Panc1 (cell line): ENCODE results near the gene MYBPHL. TPM values are rescaled to one million over a fixed set of nuclear protein-coding genes. Genes with fewer than 3 reads are reported as not detected.

Experiments
- ATAC-seq: fragments of 200-7000 bp; cut with Tn5 transposase; 2 replicates; pipeline ENCODE4 v1.9.1; 2020; ENCODE audit warnings: mild to moderate bottlenecking, moderate library complexity
- BruUV-seq: library from RNA; stranded (reverse); fragments of 400-500 nt; replicated peaks from 2 replicates; lab custom pipeline; 2021; lab: Mats Ljungman, UMichigan
- CTCF ChIA-PET: fragments of 300-600 bp; sonication (Branson Sonifier 250); formaldehyde crosslinking; loops from one replicate; lab custom pipeline; 2022; ENCODE audit warnings: antibody characterized with exemption; lab: Charles Lee
- POLR2A ChIA-PET: fragments of 300-600 bp; sonication (Branson Sonifier 250); formaldehyde crosslinking; loops from one replicate; lab custom pipeline; 2022; ENCODE audit warnings: antibody characterized with exemption; lab: Charles Lee
- DNase-seq: peaks from one replicate; pipeline ENCODE4 v3.0.0-alpha.2; 2010; ENCODE audit warnings: low read depth, low spot score
- H3K27ac ChIP-seq: 2 replicates; pipeline ENCODE4 v1.5.1; 2011; ENCODE audit warnings: mild to moderate bottlenecking, low read length, inconsistent platforms
- H3K27me3 ChIP-seq: fragments of 200-500 bp; sonication (Bioruptor generic); 2 replicates; pipeline ENCODE4 v1.6.0; 2014; ENCODE audit warnings: low read length, inconsistent platforms; ENCODE audit not compliant: control insufficient read depth, insufficient read depth
- H3K36me3 ChIP-seq: fragments of 200-500 bp; sonication (Bioruptor generic); 2 replicates; pipeline ENCODE4 v1.5.1; 2014; ENCODE audit warnings: inconsistent platforms, mild to moderate bottlenecking, low read length, moderate library complexity; ENCODE audit not compliant: control insufficient read depth, insufficient read depth
- H3K4me1 ChIP-seq: 2 replicates; pipeline ENCODE4 v1.5.1; 2011; ENCODE audit warnings: inconsistent platforms, mild to moderate bottlenecking, low read length, moderate library complexity; ENCODE audit not compliant: control insufficient read depth, insufficient read depth
- H3K4me3 ChIP-seq, 2 experiments: 2 replicates each; pipeline ENCODE4 v1.5.1; 2011 to 2012; ENCODE audit warnings: low read depth in 2 of 2, low read length in 2 of 2, mild to moderate bottlenecking in 2 of 2, inconsistent platforms in 1 of 2, moderate library complexity in 1 of 2
- H3K9me3 ChIP-seq: fragments of 200-500 bp; sonication (Bioruptor generic); 2 replicates; pipeline ENCODE4 v1.5.1; 2014; ENCODE audit warnings: low read depth, mild to moderate bottlenecking, inconsistent platforms, low read length, moderate library complexity; ENCODE audit not compliant: control insufficient read depth, insufficient read depth
- POLR2AphosphoS5 ChIP-seq: IDR thresholded peaks from 2 replicates; pipeline ENCODE4 v1.6.1; 2012; ENCODE audit warnings: mild to moderate bottlenecking, low read depth, low read length, moderate library complexity
- REST ChIP-seq, 2 experiments: IDR thresholded peaks; 2 replicates each; pipeline ENCODE4 v1.6.1; 2011 to 2012; ENCODE audit warnings: low read depth in 2 of 2, control low read depth in 1 of 2, low read length in 1 of 2, mild to moderate bottlenecking in 1 of 2, moderate library complexity in 1 of 2; ENCODE audit not compliant: insufficient read depth in 1 of 2
- SIN3A ChIP-seq: IDR thresholded peaks from 2 replicates; pipeline ENCODE4 v1.6.1; 2012; ENCODE audit warnings: low read depth, mild to moderate bottlenecking, low read length, moderate library complexity, borderline replicate concordance; ENCODE audit not compliant: insufficient read depth
- TCF7L2 ChIP-seq: IDR thresholded peaks from 2 replicates; pipeline ENCODE4 v1.6.1; 2011; ENCODE audit warnings: mild to moderate bottlenecking, low read depth, low read length, inconsistent platforms
- in situ Hi-C: cut with HindIII; loops from 2 replicates; pipeline ENCODE4 v1.10.0; 2016; ENCODE audit warnings: low sequenced_read_pairs, low pct_unique_long_range_greater_than_20kb
- intact Hi-C: fragments of 100-400 bp; cut with micrococcal nuclease; formaldehyde crosslinking; loops from one replicate; pipeline ENCODE4 v1.10.0; 2022; ENCODE audit not compliant: unreplicated experiment
- total RNA-seq: library from RNA; stranded (reverse); gene quantifications from one replicate; pipeline ENCODE4 v1.2.1, GENCODE V29; 2021; ENCODE audit not compliant: unreplicated experiment
- TF ChIP-seq, protein P1 (sequence below): fragments of 450-650 bp; IDR thresholded peaks from 2 replicates; pipeline ENCODE4 v1.5.1; 2017; ENCODE audit warnings: mild to moderate bottlenecking

The MYBPHL gene
- total RNA-seq, 1 experiment from 2014 or later: not detected

DNA sequence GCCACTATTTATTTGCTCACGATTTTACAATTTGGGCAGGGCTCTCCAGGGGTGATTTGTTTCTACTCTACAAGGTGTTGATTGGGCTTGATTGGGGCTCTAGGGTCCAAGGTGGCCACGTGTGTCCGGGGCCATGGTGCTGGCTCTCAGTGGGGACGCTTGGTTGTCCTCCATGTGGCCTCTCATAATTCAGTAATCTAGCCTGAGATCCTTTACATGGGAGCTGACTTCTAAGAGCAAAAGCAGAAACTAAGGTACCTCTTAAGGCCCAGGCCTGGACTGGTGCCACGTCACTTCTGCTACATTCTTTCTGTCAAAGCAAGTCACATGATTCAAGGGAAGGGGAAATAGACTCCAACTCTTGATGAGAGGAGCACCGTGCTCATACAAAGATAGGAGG lies 15.8 kb downstream of the MYBPHL start:
- in situ Hi-C loops: no loop called here

GRCh38 chr1:109290137-109290536 lies 16.7 kb downstream of the MYBPHL start:
- intact Hi-C loops: no loop called here
- POLR2A ChIA-PET: no interaction called here

More for the DNA sequence above, 15.8 kb downstream of the MYBPHL start:
- ATAC-seq: no peak
- ChIA-PET CTCF (no interaction called here), POLR2A (no interaction called here)
- no TSS peak for BruUV-seq
- Histone ChIP-seq H3K27ac (no peak overlapping the region), H3K36me3 (no peaks in the 10 kb centered on the region), H3K9me3 (no peaks in the 10 kb centered on the region), H3K27me3 (no peaks in the 10 kb centered on the region), H3K4me3 (no peak overlapping the region), H3K4me1 (no peaks in the 10 kb centered on the region)
- intact Hi-C loops: no loop called here
- DNase-seq: no peak
- TF ChIP-seq SIN3A (no peak), TCF7L2 (no peak), REST (IDR thresholded peaks at IDR 0.05; ENCODE audit: insufficient read depth in 1 of 2, low read depth in 2 of 2, low read length in 1 of 2) (no peak), POLR2AphosphoS5 (no peak)
- TF ChIP-seq, protein P1, sequence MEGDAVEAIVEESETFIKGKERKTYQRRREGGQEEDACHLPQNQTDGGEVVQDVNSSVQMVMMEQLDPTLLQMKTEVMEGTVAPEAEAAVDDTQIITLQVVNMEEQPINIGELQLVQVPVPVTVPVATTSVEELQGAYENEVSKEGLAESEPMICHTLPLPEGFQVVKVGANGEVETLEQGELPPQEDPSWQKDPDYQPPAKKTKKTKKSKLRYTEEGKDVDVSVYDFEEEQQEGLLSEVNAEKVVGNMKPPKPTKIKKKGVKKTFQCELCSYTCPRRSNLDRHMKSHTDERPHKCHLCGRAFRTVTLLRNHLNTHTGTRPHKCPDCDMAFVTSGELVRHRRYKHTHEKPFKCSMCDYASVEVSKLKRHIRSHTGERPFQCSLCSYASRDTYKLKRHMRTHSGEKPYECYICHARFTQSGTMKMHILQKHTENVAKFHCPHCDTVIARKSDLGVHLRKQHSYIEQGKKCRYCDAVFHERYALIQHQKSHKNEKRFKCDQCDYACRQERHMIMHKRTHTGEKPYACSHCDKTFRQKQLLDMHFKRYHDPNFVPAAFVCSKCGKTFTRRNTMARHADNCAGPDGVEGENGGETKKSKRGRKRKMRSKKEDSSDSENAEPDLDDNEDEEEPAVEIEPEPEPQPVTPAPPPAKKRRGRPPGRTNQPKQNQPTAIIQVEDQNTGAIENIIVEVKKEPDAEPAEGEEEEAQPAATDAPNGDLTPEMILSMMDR: no peak

More at GRCh38 chr1:109290137-109290536, 16.7 kb downstream of the MYBPHL start:
- Histone ChIP-seq H3K27ac (no peak overlapping the region), H3K27me3 (no peaks in the 10 kb centered on the region), H3K9me3 (no peaks in the 10 kb centered on the region), H3K4me3 (no peak overlapping the region), H3K36me3 (no peaks in the 10 kb centered on the region), H3K4me1 (no peaks in the 10 kb centered on the region)
- no peak for ATAC-seq
- in situ Hi-C loops: no loop called here
- no peak for DNase-seq
- no TSS peak for BruUV-seq
- TF ChIP-seq TCF7L2 (no peak), REST (IDR thresholded peaks at IDR 0.05; ENCODE audit: insufficient read depth in 1 of 2, low read depth in 2 of 2, low read length in 1 of 2) (no peak), POLR2AphosphoS5 (no peak), SIN3A (no peak)
- TF ChIP-seq, protein P1: no peak
- CTCF ChIA-PET: no interaction called here
